Liver (tissue), 3 donors: Measurements from ENCODE around the gene GPR141.

Experiments used
- CTCF ChIP-seq: fragments of 150-350 bp; IDR thresholded peaks from 2 replicates; pipeline ENCODE4 v1.5.1; 2017; ENCODE audit warnings: improper control_type of control experiment, low read depth, low read length; ENCODE audit not compliant: missing input control
- GABPA ChIP-seq, 2 donors: IDR thresholded peaks in 1 of 2; conservative IDR thresholded peaks in 1 of 2; 2 replicates each; pipeline ENCODE4 v1.6.1; 2016; ENCODE audit warnings: antibody characterized with exemption in 2 of 2, mild to moderate bottlenecking in 1 of 2, moderate library complexity in 1 of 2
- REST ChIP-seq: IDR thresholded peaks from 2 replicates; pipeline ENCODE4 v1.6.1; 2016; ENCODE audit warnings: antibody characterized with exemption, mild to moderate bottlenecking
- SP1 ChIP-seq: IDR thresholded peaks from 2 replicates; pipeline ENCODE4 v1.6.1; 2018; ENCODE audit warnings: antibody characterized with exemption, mild to moderate bottlenecking
- YY1 ChIP-seq: IDR thresholded peaks from 2 replicates; pipeline ENCODE4 v1.6.1; 2016; ENCODE audit warnings: antibody characterized with exemption, mild to moderate bottlenecking
- donor health status: healthy.
- donor health status: healthy.

- no peak for TF ChIP-seq YY1
- no peak for TF ChIP-seq CTCF
- no peak for TF ChIP-seq REST
- no peak for TF ChIP-seq SP1
- TF ChIP-seq GABPA (IDR thresholded peaks at IDR 0.05 in 1 of 2, conservative IDR thresholded peaks at IDR 0.05 in 1 of 2): no peak
Measured at GRCh38 chr7:37775921-37776320, 92.4 kb downstream of the GPR141 start.
